Activated CD4-positive, alpha-beta T cell treated with anti-CD3 and anti-CD28 coated beads for 24 hours (primary cell): ENCODE data around the gene RBM33.

Source experiments
- DNase-seq, 2 donors: peaks; one replicate each; pipeline ENCODE4 v3.0.0-alpha.2; 2020; ENCODE audit warnings: low read depth in 2 of 2

RBM33 gene

GRCh38 chr7:155746188-155746587 lies 101.7 kb downstream of the RBM33 start:
- DNase-seq, result no peak

DNA sequence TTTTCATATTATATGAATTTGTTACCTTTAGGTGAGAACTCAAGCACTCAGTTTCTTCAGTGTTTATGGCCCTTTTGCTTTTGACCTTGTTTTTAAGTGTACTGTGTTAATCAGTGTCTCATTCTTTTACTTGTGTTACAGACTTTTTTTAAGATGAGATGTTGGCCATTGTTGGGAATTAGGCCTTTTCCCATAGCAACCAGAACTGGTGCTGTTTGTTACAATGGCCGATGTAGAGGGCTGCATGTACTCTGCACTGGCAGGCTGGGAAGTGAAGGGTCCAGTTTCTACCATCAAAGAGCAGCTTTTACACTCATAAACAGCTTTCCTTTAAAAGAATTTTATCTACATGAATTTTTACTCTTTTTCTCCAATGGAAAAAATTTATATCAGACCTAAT lies 102.7 kb downstream of the RBM33 start:
- DNase-seq, result no peak

DNA sequence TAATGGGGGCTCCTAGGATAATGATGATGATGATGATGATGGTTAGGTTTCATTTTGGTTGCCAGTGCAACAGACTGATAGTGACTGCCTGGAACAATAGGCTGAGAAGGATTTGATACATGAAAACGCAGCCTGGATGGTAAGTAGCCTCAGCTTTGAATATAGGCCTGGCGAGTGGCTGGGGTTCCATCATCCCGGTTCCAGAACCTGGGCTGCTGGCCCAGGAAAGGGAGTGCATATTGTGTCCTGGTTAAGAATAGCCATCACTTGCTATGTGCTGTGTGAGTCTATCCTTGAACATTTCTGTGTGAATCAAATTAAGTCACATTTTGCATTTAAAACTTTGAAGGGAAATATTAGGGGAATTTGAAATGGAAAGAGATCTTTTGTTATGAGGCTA lies 105.1 kb downstream of the RBM33 start:
- DNase-seq, result no peak

GRCh38 chr7:155750255-155751125 lies 106.0 kb downstream of the RBM33 start:
- DNase-seq, result no peak

DNA sequence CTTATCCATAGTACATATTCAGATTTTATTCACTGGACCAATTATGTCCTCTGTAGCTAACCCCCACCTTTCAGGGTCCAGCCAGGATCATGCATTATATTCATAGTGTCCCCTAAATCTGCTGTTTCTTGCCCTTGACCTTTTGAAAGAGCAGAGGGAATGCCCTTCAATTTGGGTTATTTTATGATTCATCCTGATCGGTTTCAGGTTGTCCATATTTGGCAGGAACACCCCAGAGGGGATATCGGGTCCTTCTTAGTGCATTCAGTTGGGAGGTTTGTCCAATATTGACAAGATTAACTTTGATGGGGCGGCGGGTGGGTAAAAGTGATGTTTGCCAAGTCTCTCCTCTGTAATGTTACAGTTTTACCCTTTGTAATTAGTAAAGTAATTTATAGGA lies 106.9 kb downstream of the RBM33 start:
- DNase-seq, result no peak

GRCh38 chr7:155752756-155753445 lies 108.4 kb downstream of the RBM33 start:
- no peak for DNase-seq

GRCh38 chr7:155753446-155753965 lies 109.0 kb downstream of the RBM33 start:
- DNase-seq, result no peak

DNA sequence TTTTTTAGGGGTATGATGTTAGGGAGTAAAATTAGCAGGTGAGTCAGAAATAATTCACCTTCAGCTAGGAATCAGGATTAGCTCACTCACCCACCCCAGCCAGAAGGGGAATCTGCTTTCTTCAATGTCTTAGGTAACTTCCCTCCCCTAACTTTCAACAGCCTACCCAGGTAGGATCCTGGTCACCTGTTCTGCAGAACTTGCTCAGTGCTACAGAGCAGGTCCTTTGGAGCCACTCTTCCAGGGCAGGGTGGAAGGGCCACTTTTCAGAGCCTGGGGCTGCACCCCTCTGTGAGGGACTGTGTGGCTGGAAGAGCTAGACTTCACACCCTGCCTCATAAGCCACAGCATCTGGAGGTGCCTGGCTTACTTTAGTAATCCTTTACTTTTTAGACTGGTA lies 109.7 kb downstream of the RBM33 start:
- DNase-seq, result no peak

DNA sequence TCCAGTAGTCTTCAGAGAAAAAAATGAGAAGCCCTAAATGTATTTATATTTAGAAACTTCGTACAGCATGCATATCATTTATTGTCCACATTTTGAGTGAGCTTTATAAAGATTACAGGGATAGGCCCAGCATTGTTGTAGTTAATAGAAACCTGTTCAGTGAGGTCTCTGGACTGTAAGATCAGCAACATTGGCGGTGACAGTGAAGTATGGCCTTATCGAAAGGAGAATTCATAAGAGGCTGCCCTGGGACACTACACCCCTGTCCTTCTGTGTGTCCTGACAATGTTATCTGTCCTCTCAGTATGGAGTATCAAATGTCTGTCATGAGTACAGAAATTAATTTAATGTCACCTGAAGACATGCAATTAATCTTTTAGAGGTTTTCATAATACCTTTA lies 110.6 kb downstream of the RBM33 start:
- no peak for DNase-seq

DNA sequence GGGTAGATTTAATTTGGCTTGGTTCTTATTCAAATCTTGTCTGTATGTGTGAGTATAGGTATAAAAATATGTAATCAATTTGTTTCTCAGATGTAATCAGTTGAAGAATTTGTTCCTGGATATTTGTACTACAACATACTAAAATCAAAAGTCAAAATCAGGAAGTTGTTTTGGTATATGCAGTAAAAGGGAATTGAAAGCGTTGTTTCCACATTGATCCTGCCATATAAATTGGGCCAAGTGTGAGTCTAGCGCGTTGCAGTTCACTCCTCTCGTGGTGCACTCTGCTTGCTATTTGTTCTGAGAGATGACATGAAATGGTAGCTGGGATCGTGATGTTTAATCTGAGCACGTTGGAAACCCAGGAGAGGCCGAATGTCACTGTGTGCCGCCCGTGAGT lies 111.9 kb downstream of the RBM33 start:
- DNase-seq, result no peak

DNA sequence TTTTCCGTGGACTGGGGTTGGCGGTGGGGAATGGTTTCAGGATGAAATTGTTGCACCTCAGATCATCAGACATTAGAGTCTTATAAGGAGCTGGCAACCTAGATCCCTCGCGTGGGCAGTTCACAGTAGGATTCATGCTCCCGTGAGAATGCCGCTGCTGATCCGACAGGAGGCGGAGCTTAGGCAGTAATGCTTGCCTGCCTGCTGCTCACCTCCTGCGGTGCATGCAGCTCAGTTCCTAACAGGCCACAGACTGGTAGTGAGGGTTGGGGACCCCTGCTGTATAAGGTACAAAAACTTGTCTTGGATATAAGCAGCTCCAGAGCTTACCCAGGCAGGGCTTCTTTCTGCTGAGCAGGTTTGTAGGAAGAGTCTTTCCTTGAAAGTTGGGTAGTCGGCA lies 113.9 kb downstream of the RBM33 start:
- no peak for DNase-seq

DNA sequence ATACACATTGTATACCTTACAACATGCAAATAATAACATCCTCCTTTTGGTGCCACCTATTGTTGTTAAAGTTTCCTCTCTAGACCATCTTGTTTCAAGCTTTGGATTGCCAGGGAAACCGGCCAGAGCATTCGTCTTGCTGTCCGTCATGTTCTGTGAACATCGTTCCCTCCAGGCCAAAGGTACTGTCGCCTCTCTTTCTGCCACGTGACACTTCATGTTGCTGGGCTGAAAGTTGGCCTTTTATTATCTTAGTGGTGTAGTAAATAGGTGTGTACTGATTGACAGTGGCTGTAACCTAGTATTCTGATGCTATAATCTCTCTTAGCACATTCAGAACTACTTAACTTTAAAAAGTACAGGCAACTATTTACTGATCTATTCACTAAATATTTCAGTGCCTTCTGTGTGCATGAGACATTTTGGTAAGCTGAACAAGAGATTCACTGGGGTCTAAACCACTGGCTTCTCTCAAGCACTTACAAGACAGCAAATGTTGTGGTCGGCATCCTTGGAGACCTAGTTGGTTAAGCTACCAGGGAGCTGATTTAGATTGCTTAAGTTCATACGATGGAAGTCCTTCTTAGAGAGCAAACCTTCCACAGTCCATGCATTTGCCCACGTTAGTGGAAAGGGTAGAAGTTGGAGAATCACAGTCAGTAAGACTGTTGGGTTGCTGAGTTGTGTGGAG lies 115.4 kb downstream of the RBM33 start:
- no peak for DNase-seq

GRCh38 chr7:155761162-155761561 lies 116.7 kb downstream of the RBM33 start:
- no peak for DNase-seq

DNA sequence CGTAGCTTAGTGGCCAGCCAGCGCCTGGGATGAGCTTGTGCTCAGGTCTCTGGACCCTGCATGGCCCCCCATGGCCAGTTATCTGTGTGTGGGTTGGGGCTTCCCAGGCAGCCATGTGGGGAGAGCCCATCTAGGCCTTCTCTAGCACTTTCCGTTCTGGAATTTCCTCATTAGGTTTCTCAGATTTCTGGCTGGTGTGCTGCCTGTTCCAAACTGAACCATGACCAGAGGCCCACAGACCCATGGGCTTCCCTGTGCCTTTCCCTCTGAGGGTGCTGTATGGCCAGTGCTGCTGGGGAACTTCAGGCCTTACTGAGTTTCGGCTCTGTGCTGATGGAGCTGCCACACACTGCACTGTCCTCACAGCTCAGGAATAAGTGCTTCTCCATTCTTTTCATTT lies 117.6 kb downstream of the RBM33 start:
- DNase-seq, result no peak

DNA sequence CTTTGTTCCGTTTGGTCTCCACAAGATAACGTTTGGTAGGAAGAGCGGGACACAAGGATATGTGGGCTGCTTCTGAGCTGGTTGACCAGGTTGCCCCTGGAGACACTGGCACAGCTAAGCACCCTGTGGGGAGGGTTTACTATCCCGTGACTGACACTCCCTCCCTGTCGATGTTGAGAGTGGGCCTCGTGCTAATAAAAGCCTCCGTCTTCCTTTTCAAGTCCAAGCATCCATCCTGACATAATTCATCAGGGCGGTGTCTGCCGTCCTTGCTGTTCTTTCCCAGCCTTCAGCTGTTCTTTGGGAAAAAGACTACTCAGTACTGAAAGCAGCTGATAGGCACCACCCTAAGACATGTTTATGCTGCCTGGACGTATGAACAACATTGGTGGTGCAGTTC lies 118.2 kb downstream of the RBM33 start:
- no peak for DNase-seq

DNA sequence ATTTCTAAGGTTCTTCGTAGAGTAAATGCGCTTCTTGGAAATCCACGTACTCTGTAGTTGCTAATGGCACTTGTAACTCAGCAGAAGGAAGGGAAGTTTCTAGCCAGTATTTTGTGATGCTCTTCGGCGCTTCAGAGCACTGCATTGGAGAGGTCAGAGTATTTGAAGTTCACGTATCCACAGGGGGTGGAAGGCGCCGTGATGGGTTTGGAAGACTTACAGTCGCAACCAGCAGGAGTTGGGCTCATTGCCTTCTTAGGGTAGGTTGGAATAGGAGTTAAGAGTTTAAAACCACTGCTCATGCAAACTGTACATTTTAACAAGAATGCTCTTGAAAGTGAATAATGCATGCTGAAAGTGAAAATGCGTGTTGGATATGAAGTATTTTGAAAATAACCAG lies 118.7 kb downstream of the RBM33 start:
- no peak for DNase-seq

DNA sequence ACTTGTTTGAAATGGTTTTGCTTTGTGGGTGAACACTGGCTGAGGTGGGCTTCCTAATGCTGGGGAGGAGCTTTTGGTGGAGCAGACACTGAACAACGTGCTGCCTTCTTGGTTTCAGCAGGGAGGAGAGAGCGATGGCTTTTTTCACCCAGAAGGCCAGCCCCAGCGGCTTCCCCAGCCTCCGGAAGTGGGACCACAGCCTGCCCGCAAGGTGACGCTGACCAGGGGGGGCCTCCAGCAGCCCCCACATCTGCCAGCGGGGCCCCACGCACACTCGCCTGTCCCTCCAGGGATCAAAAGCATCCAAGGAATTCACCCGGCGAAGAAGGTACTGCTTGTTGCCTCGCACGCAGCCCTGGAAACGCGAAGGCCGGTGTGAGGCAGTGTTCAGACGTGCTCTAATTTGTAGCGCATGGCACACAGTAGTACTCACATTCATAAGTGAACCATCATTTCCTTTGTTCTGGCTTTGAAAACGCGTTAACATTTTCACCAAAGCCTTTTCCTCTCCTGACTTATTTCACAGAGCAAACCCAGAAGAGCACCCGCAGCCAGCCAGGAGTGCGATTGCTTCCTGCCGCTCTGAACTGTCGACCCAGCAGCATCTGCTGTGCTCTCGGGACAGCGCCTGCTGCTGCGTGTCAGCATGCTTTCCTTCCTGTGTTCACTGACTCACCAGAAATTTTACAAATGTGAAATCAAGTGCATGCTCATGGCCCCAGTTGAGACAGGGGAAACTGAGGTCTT lies 119.4 kb downstream of the RBM33 start:
- DNase-seq, result peak; percentile 20 to 32

GRCh38 chr7:155764438-155764793 lies 120.0 kb downstream of the RBM33 start:
- peak; percentile 11 to 26 for DNase-seq

DNA sequence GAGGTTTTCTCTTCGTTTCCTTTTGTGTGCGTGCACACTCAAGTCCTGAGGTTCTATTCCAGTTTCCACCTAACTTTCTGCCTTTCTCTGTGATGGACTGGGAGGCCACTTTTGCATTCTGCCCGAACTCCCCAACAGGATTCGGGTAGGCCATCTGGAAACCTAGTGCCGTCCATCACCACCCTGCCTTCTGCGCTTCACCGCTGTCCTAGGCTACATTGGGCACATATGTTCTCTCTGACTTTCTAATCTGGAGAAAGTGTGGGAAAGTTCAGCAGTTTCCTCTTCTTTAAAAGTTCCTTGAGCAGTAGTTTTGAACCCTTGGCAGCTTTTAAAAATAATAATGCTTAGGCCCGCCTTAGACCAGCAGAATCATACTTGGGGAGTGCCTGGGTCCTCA lies 121.0 kb downstream of the RBM33 start:
- DNase-seq, result no peak

GRCh38 chr7:155766386-155766785 lies 121.9 kb downstream of the RBM33 start:
- DNase-seq, result no peak

DNA sequence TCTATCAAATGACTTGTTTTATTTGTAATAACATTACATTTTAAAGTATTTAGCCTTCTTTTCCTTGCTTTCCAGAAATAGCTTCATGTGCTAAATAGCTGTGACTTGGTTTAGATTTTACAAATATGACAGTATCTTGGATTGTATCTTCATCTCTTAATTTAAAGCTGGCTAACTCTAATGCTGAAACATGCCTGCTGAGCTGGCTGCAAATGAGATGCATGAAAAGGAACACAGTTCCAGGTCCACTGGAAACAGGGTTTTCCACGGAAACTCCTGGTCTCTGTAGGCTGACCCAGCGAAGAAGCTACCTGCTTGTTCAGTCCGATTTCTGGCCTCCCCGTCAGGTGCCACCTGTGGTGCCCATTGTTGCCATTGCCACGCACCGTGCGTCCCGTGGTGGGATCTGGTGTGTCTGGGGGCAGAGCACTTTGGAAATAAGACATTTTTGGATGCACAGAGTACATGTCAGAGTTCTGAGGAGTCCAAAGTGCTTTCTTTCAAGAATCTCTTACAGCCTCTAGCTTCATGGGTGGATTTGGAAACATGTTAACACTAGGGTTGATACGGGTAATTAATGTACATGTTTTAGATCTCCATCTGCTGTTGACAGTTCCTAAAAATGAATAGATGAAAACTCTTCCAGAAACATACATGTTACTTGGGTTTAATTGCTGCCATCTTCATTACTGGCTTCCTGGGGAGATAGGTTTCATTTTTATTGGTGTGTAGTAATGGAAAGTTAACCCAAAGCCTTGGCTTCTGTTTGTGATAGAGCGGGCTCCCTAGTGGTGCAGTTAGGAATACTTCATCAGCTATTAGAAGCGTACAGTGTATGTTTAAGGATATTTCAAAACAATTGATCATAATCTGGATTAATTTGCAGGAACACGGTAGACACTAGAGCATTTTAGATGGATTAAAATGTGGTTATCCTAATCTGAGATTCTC lies 122.8 kb downstream of the RBM33 start:
- DNase-seq, result no peak
